Measurements from ENCODE around the gene CLCN6. TPM values are rescaled to one million over a fixed set of nuclear protein-coding genes. Genes with fewer than 3 reads are reported as not detected.
A peak's percentile ranks its signal among the peaks of the same experiment; 100 is the strongest.

The CLCN6 gene
- polyA plus RNA-seq, 3 donors, result 3.8 to 37.1 (median 4.2) TPM

- H3K27ac ChIP-seq (ENCODE audit: low read depth in 1 of 2, low read length in 2 of 2), result no peak overlapping the region
- no peak for TF ChIP-seq CTCF (IDR thresholded peaks at IDR 0.05)
- no peaks in the 10 kb centered on the region for H3K9me3 Mint-ChIP-seq
- H3K4me3 ChIP-seq (replicated peaks in 1 of 3; ENCODE audit: low read depth in 2 of 3, low read length in 3 of 3), result no peak overlapping the region
- peaks cover 3 to 9% (median 6%) of the 10 kb centered on the region in 3 donors for H3K27me3 Mint-ChIP-seq (ENCODE audit: low read depth in 3 of 3)
- no peak overlapping the region for H3K9ac ChIP-seq (ENCODE audit: insufficient read depth, low read length, poor library complexity, severe bottlenecking)
- H3K36me3 Mint-ChIP-seq, result peaks cover 19 to 20% of the 10 kb centered on the region in 2 donors
- peaks cover 10 to 17% of the 10 kb centered on the region in 2 donors for H3K36me3 ChIP-seq (replicated peaks in 1 of 2; ENCODE audit: control insufficient read depth in 1 of 2, insufficient read depth in 2 of 2, low read length in 2 of 2)
- no peaks in the 10 kb centered on the region for H3K27me3 ChIP-seq (ENCODE audit: control insufficient read depth in 2 of 2, insufficient read depth in 2 of 2, low read length in 2 of 2)
- H3K4me1 ChIP-seq (ENCODE audit: control insufficient read depth in 1 of 2, insufficient read depth in 2 of 2, low read length in 2 of 2), result peaks cover 12 to 15% of the 10 kb centered on the region in 2 donors
- no peaks in the 10 kb centered on the region for H4K20me1 ChIP-seq (ENCODE audit: insufficient read depth, low read length)
- H3K27ac Mint-ChIP-seq, result peak overlapping the region in 3 of 7 donors; percentile 53 to 74 (median 62)
- peak overlapping the region in 1 of 2 donors; percentile 64 for H3K4me3 Mint-ChIP-seq
- no peaks in the 10 kb centered on the region for H3K79me2 ChIP-seq (ENCODE audit: insufficient read depth, low read length)
- H3K9me3 ChIP-seq (replicated peaks in 1 of 2; ENCODE audit: control insufficient read depth in 1 of 2, insufficient read depth in 1 of 2, low read length in 2 of 2), result no peaks in the 10 kb centered on the region
- peak; percentile 23 to 49 (median 35) for DNase-seq
- intact Hi-C loops (cut with micrococcal nuclease), result no loop called here
- peaks cover 12% of the 10 kb centered on the region for H3K4me1 Mint-ChIP-seq
- no peak overlapping the region for H2AFZ ChIP-seq (ENCODE audit: insufficient read depth, low read depth, low read length, poor library complexity, severe bottlenecking)
- H3K4me2 ChIP-seq (replicated peaks; ENCODE audit: extremely low read depth, low read length, poor library complexity, severe bottlenecking), result no peak overlapping the region
- 0% methylated on average over 4 of the region's 7 CpGs for WGBS (ENCODE audit: insufficient coverage)
Measured at GRCh38 chr1:11851180-11851579, 45.2 kb downstream of the CLCN6 start.

GRCh38 chr1:11854519-11854918 lies 48.5 kb downstream of the CLCN6 start:
- DNase-seq, result no peak
- TF ChIP-seq CTCF (IDR thresholded peaks at IDR 0.05), result no peak
- no peak overlapping the region for H3K4me3 ChIP-seq (replicated peaks in 1 of 3; ENCODE audit: low read depth in 2 of 3, low read length in 3 of 3)
- no peaks in the 10 kb centered on the region for H3K36me3 ChIP-seq (replicated peaks in 1 of 2; ENCODE audit: control insufficient read depth in 1 of 2, insufficient read depth in 2 of 2, low read length in 2 of 2)
- H3K27me3 ChIP-seq (ENCODE audit: control insufficient read depth in 2 of 2, insufficient read depth in 2 of 2, low read length in 2 of 2), result peaks cover 25 to 31% of the 10 kb centered on the region in 2 donors
- H3K79me2 ChIP-seq (ENCODE audit: insufficient read depth, low read length), result no peaks in the 10 kb centered on the region
- H3K4me2 ChIP-seq (replicated peaks; ENCODE audit: extremely low read depth, low read length, poor library complexity, severe bottlenecking), result no peak overlapping the region
- 62% methylated on average over 6 of the region's 8 CpGs for WGBS (ENCODE audit: insufficient coverage)
- Mint-ChIP-seq H3K27me3 (ENCODE audit: low read depth in 3 of 3) (peaks cover 29 to 38% (median 36%) of the 10 kb centered on the region in 3 donors), H3K4me3 (peak overlapping the region in 1 of 2 donors; percentile 2), H3K4me1 (peaks cover 12% of the 10 kb centered on the region), H3K36me3 (no peaks in the 10 kb centered on the region), H3K27ac (peak overlapping the region in 1 of 7 donors; percentile 25), H3K9me3 (peaks cover 0 to 7% (median 0%) of the 10 kb centered on the region in 7 donors)
- H3K9me3 ChIP-seq (replicated peaks in 1 of 2; ENCODE audit: control insufficient read depth in 1 of 2, insufficient read depth in 1 of 2, low read length in 2 of 2), result peaks cover 0 to 7% of the 10 kb centered on the region in 2 donors
- H3K9ac ChIP-seq (ENCODE audit: insufficient read depth, low read length, poor library complexity, severe bottlenecking), result no peak overlapping the region
- intact Hi-C loops (cut with micrococcal nuclease), result no loop called here
- H3K4me1 ChIP-seq (ENCODE audit: control insufficient read depth in 1 of 2, insufficient read depth in 2 of 2, low read length in 2 of 2), result peaks cover 12 to 15% of the 10 kb centered on the region in 2 donors
- H4K20me1 ChIP-seq (ENCODE audit: insufficient read depth, low read length), result no peaks in the 10 kb centered on the region
- no peak overlapping the region for H2AFZ ChIP-seq (ENCODE audit: insufficient read depth, low read depth, low read length, poor library complexity, severe bottlenecking)
- no peak overlapping the region for H3K27ac ChIP-seq (ENCODE audit: low read depth in 1 of 2, low read length in 2 of 2)

Data from CD14-positive monocyte (primary cell).